Mucosa of rectum (tissue), 2 donors: ENCODE results near the gene EME2.

ENCODE experiments used
- H3K27ac ChIP-seq, 2 donors: one replicate each; pipeline ENCODE4 v1.7.0; 2013; ENCODE audit warnings: inconsistent platforms in 2 of 2, low read depth in 2 of 2, low read length in 2 of 2
- H3K27me3 ChIP-seq, 2 donors: one replicate each; pipeline ENCODE4 v1.7.0; 2013; ENCODE audit warnings: low read length in 2 of 2; ENCODE audit not compliant: control insufficient read depth in 2 of 2, insufficient read depth in 2 of 2
- H3K36me3 ChIP-seq, 2 donors: one replicate each; pipeline ENCODE4 v1.7.0; 2013; ENCODE audit warnings: low read length in 2 of 2; ENCODE audit not compliant: control insufficient read depth in 2 of 2, insufficient read depth in 2 of 2
- H3K4me1 ChIP-seq, 2 donors: one replicate each; pipeline ENCODE4 v1.7.0; 2013; ENCODE audit warnings: low read length in 2 of 2, mild to moderate bottlenecking in 1 of 2; ENCODE audit not compliant: control insufficient read depth in 2 of 2, insufficient read depth in 2 of 2
- H3K4me3 ChIP-seq, 2 donors: one replicate each; pipeline ENCODE4 v1.7.0; 2013; ENCODE audit warnings: low read length in 2 of 2
- H3K9ac ChIP-seq, 2 donors: one replicate each; pipeline ENCODE4 v1.7.0; 2013; ENCODE audit warnings: low read length in 2 of 2, low read depth in 1 of 2, mild to moderate bottlenecking in 1 of 2
- H3K9me3 ChIP-seq, 2 donors: one replicate each; pipeline ENCODE4 v1.7.0; 2013; ENCODE audit warnings: low read length in 2 of 2; ENCODE audit not compliant: control insufficient read depth in 2 of 2
- donor health status: healthy.
- donor health status: Normal muscosa, but diverticular disease.

EME2 gene

GRCh38 chr16:1777375-1778199, 5.0 kb downstream of the EME2 start:
- Histone ChIP-seq H3K36me3 (peaks cover 23 to 36% of the 10 kb centered on the region in 2 donors), H3K9ac (no peak overlapping the region), H3K27me3 (no peaks in the 10 kb centered on the region), H3K4me1 (peaks cover 22 to 24% of the 10 kb centered on the region in 2 donors), H3K4me3 (no peak overlapping the region), H3K27ac (no peak overlapping the region), H3K9me3 (no peaks in the 10 kb centered on the region)

GRCh38 chr16:1778200-1779179, 5.9 kb downstream of the EME2 start:
- Histone ChIP-seq H3K9ac (no peak overlapping the region), H3K27ac (no peak overlapping the region), H3K4me1 (peaks cover 22 to 24% of the 10 kb centered on the region in 2 donors), H3K4me3 (no peak overlapping the region), H3K27me3 (no peaks in the 10 kb centered on the region), H3K9me3 (no peaks in the 10 kb centered on the region), H3K36me3 (peaks cover 23 to 36% of the 10 kb centered on the region in 2 donors)

- H3K9ac ChIP-seq: no peak overlapping the region
- peaks cover 20 to 22% of the 10 kb centered on the region in 2 donors for H3K4me1 ChIP-seq
- no peak overlapping the region for H3K4me3 ChIP-seq
- H3K27ac ChIP-seq: no peak overlapping the region
- no peaks in the 10 kb centered on the region for H3K9me3 ChIP-seq
- H3K36me3 ChIP-seq: peaks cover 23 to 36% of the 10 kb centered on the region in 2 donors
- no peaks in the 10 kb centered on the region for H3K27me3 ChIP-seq
Measured at GRCh38 chr16:1779234-1779701, 6.7 kb downstream of the EME2 start.

GRCh38 chr16:1779741-1780676, 7.4 kb downstream of the EME2 start:
- no peak overlapping the region for H3K4me3 ChIP-seq
- no peaks in the 10 kb centered on the region for H3K9me3 ChIP-seq
- H3K27ac ChIP-seq: no peak overlapping the region
- H3K36me3 ChIP-seq: peaks cover 23 to 36% of the 10 kb centered on the region in 2 donors
- no peak overlapping the region for H3K9ac ChIP-seq
- H3K27me3 ChIP-seq: no peaks in the 10 kb centered on the region
- peaks cover 15 to 17% of the 10 kb centered on the region in 2 donors for H3K4me1 ChIP-seq

GRCh38 chr16:1780677-1781072, 8.1 kb downstream of the EME2 start:
- no peak overlapping the region for H3K27ac ChIP-seq
- H3K4me1 ChIP-seq: peaks cover 15 to 17% of the 10 kb centered on the region in 2 donors
- no peaks in the 10 kb centered on the region for H3K27me3 ChIP-seq
- H3K36me3 ChIP-seq: peaks cover 23 to 30% of the 10 kb centered on the region in 2 donors
- H3K9ac ChIP-seq: no peak overlapping the region
- H3K4me3 ChIP-seq: peak overlapping the region; percentile 79
- H3K9me3 ChIP-seq: no peaks in the 10 kb centered on the region

GRCh38 chr16:1781254-1781653, 8.6 kb downstream of the EME2 start:
- no peaks in the 10 kb centered on the region for H3K9me3 ChIP-seq
- H3K9ac ChIP-seq: peak overlapping the region; percentile 56 to 78
- H3K4me1 ChIP-seq: peaks cover 15 to 17% of the 10 kb centered on the region in 2 donors
- H3K4me3 ChIP-seq: peak overlapping the region; percentile 79
- peaks cover 21 to 25% of the 10 kb centered on the region in 2 donors for H3K36me3 ChIP-seq
- H3K27me3 ChIP-seq: no peaks in the 10 kb centered on the region
- peak overlapping the region; percentile 80 to 86 for H3K27ac ChIP-seq

GRCh38 chr16:1781758-1782407, 9.3 kb downstream of the EME2 start:
- no peaks in the 10 kb centered on the region for H3K27me3 ChIP-seq
- H3K4me1 ChIP-seq: peaks cover 15 to 17% of the 10 kb centered on the region in 2 donors
- H3K9ac ChIP-seq: peak overlapping the region; percentile 56 to 78
- H3K36me3 ChIP-seq: peaks cover 16 to 24% of the 10 kb centered on the region in 2 donors
- peak overlapping the region; percentile 79 for H3K4me3 ChIP-seq
- peak overlapping the region; percentile 80 to 86 for H3K27ac ChIP-seq
- no peaks in the 10 kb centered on the region for H3K9me3 ChIP-seq

GRCh38 chr16:1782408-1783264, 10.0 kb downstream of the EME2 start, which contains the start of the genes NUBP2 and SPSB3:
Gene NUBP2, plus strand, starts transcription at chr16:1782960. Its CDS starts 61 bp downstream, at chr16:1783021.
Gene SPSB3, minus strand, starts transcription at chr16:1782571. Its CDS starts 1,088 bp downstream, at chr16:1781483.
- no peaks in the 10 kb centered on the region for H3K27me3 ChIP-seq
- peaks cover 15 to 17% of the 10 kb centered on the region in 2 donors for H3K4me1 ChIP-seq
- peak within 1 kb of the TSS; percentile 79 to 85 for H3K4me3 ChIP-seq
- no peaks in the 10 kb centered on the region for H3K9me3 ChIP-seq
- peak within 1 kb of the TSS; percentile 80 to 86 for H3K27ac ChIP-seq
- H3K9ac ChIP-seq: peak within 1 kb of the TSS; percentile 73 to 78
- peaks cover 11 to 19% of the 10 kb centered on the region in 2 donors for H3K36me3 ChIP-seq
